Caco-2 (cell line): Measurements from ENCODE around the gene TDRD12. TPM values are rescaled to one million over a fixed set of nuclear protein-coding genes. Genes with fewer than 3 reads are reported as not detected.

Experiments used
- BruUV-seq: library from RNA; stranded (reverse); fragments of 400-500 nt; replicated peaks from 2 replicates; lab custom pipeline; 2021; lab: Mats Ljungman, UMichigan
- CTCF ChIA-PET: fragments of 300-600 bp; sonication (Branson Sonifier 250); formaldehyde crosslinking; loops from one replicate; lab custom pipeline; 2022; ENCODE audit warnings: antibody characterized with exemption; lab: Charles Lee
- POLR2A ChIA-PET: fragments of 300-600 bp; sonication (Branson Sonifier 250); formaldehyde crosslinking; loops from one replicate; lab custom pipeline; 2022; ENCODE audit warnings: antibody characterized with exemption; lab: Charles Lee
- DNase-seq, 2 experiments: peaks; one replicate each; pipeline versions ENCODE4 v3.0.0 to v3.0.0-alpha.2; 2020 to 2022
- H3K27me3 ChIP-seq: replicated peaks from 2 replicates; pipeline ENCODE4 v1.6.0; 2011; ENCODE audit warnings: low read length; ENCODE audit not compliant: control insufficient read depth, insufficient read depth
- H3K36me3 ChIP-seq: 2 replicates; pipeline ENCODE4 v1.5.1; 2011; ENCODE audit warnings: low read length; ENCODE audit not compliant: control insufficient read depth, insufficient read depth
- H3K4me1 ChIP-seq: fragments of 250-450 bp; sonication (Bioruptor Pico); 2 replicates; pipeline ENCODE4 v1.5.1; 2020; ENCODE audit warnings: mild to moderate bottlenecking
- H3K4me3 ChIP-seq: 2 replicates; pipeline ENCODE4 v1.5.1; 2011; ENCODE audit warnings: low read depth, mild to moderate bottlenecking, control low read depth, low read length
- H3K9me3 ChIP-seq: fragments of 250-450 bp; sonication (Bioruptor Pico); 2 replicates; pipeline ENCODE4 v1.5.1; 2020; ENCODE audit warnings: mild to moderate bottlenecking, moderate library complexity
- H3K27ac Mint-ChIP-seq: one replicate; pipeline ENCODE4 v1.8.0; 2022; ENCODE audit warnings: mixed read lengths; ENCODE audit not compliant: unreplicated experiment
- H3K27me3 Mint-ChIP-seq: one replicate; pipeline ENCODE4 v1.8.0; 2022; ENCODE audit warnings: mixed read lengths; ENCODE audit not compliant: insufficient read depth, unreplicated experiment
- H3K36me3 Mint-ChIP-seq: one replicate; pipeline ENCODE4 v1.8.0; 2022; ENCODE audit warnings: mild to moderate bottlenecking, mixed read lengths; ENCODE audit not compliant: insufficient read depth, unreplicated experiment
- H3K4me1 Mint-ChIP-seq: one replicate; pipeline ENCODE4 v1.8.0; 2022; ENCODE audit warnings: low read depth, mixed read lengths; ENCODE audit not compliant: unreplicated experiment
- H3K4me3 Mint-ChIP-seq: one replicate; pipeline ENCODE4 v1.8.0; 2022; ENCODE audit warnings: mild to moderate bottlenecking, moderate library complexity, mixed read lengths; ENCODE audit not compliant: unreplicated experiment
- H3K9me3 Mint-ChIP-seq: one replicate; pipeline ENCODE4 v1.8.0; 2022; ENCODE audit warnings: mixed read lengths; ENCODE audit not compliant: unreplicated experiment
- CTCF ChIP-seq, 2 experiments: fragments of 200-600 bp in 1 of 2; IDR thresholded peaks; 1 replicate in 1 of 2; 2 replicates in 1 of 2; pipeline versions ENCODE4 v1.5.1 to v1.8.0; 2011 to 2022; ENCODE audit warnings: antibody characterized with exemption in 1 of 2, control low read depth in 1 of 2, inconsistent platforms in 1 of 2, low read depth in 1 of 2, low read length in 1 of 2, mild to moderate bottlenecking in 1 of 2, moderate library complexity in 1 of 2; ENCODE audit not compliant: insufficient read depth in 1 of 2, severe bottlenecking in 1 of 2, unreplicated experiment in 1 of 2
- intact Hi-C: fragments of 100-400 bp; cut with micrococcal nuclease; formaldehyde crosslinking; loops from one replicate; pipeline ENCODE4 v1.10.0; 2022; ENCODE audit not compliant: unreplicated experiment
- total RNA-seq: library from RNA; stranded (reverse); gene quantifications from 2 replicates; pipeline ENCODE4 v1.2.3, GENCODE V29; 2022

The TDRD12 gene
- total RNA-seq, 1 experiment from 2014 or later, result 0.11 TPM

DNA sequence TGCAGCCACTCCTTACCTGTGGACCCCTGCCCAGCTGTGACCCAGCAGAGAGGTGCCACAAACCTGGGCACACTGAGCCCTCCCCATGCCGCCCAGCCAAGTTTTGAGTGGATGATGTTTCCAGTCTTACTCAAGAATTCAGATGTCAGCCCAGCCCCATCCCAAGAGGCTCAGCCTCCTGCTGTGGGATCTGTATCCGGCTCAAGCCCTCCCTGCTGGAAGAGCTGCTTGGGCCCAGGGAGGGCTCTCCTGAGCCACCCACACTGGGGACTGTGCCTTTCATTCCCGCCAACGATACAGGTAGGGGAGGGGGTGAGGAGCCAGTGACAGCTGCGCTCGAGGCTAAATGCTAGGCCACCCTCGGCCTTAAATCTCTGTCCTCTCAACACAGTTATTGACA, 155.9 kb downstream of the TDRD12 start:
- no peaks in the 10 kb centered on the region for H3K36me3 Mint-ChIP-seq
- DNase-seq, result no peak
- H3K27ac Mint-ChIP-seq, result no peak overlapping the region
- peaks cover 11% of the 10 kb centered on the region for H3K4me1 Mint-ChIP-seq
- H3K27me3 Mint-ChIP-seq, result no peaks in the 10 kb centered on the region
- no peaks in the 10 kb centered on the region for H3K36me3 ChIP-seq
- ChIA-PET POLR2A (no interaction called here), CTCF (no interaction called here)
- H3K27me3 ChIP-seq, result no peaks in the 10 kb centered on the region
- intact Hi-C loops, result no loop called here
- H3K4me3 ChIP-seq, result no peak overlapping the region
- BruUV-seq, result no TSS peak
- H3K4me3 Mint-ChIP-seq, result no peak overlapping the region
- no peaks in the 10 kb centered on the region for H3K9me3 ChIP-seq
- no peak for TF ChIP-seq CTCF (IDR thresholded peaks at IDR 0.05; ENCODE audit: insufficient read depth in 1 of 2, low read depth in 1 of 2, low read length in 1 of 2, severe bottlenecking in 1 of 2, unreplicated experiment in 1 of 2)
- H3K9me3 Mint-ChIP-seq, result no peaks in the 10 kb centered on the region
- peaks cover 7% of the 10 kb centered on the region for H3K4me1 ChIP-seq

GRCh38 chr19:32876236-32876918, 156.8 kb downstream of the TDRD12 start:
- POLR2A ChIA-PET, result no interaction called here
- no peaks in the 10 kb centered on the region for H3K27me3 ChIP-seq

DNA sequence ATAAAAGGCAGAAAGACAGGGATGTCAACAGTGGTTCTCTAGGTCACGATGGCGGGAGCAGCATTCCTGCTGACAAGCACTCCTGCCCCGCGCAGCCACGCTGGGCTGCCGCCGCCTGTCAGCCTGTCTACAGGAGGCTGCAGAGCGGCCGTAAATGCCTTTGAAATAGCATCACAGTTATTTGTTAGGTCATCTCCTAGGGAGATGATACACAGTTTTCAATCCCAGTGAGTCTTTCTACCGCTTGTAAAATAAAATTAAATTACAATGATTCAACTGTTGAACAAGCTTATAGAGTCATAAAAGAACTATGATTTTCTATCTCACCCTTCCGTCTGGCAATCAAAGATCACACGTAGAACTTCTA, 157.3 kb downstream of the TDRD12 start:
- intact Hi-C loops, result no loop called here
- peak in 1 of 2 experiments; percentile 59 for DNase-seq
- no peaks in the 10 kb centered on the region for H3K9me3 ChIP-seq

More at GRCh38 chr19:32876236-32876918, 156.8 kb downstream of the TDRD12 start:
- CTCF ChIA-PET, result no interaction called here
- Mint-ChIP-seq H3K27me3 (no peaks in the 10 kb centered on the region), H3K4me1 (peaks cover 11% of the 10 kb centered on the region), H3K9me3 (no peaks in the 10 kb centered on the region), H3K27ac (peak overlapping the region; percentile 57), H3K36me3 (no peaks in the 10 kb centered on the region), H3K4me3 (no peak overlapping the region)
- intact Hi-C loops, result no loop called here
- no peak overlapping the region for H3K4me3 ChIP-seq
- no TSS peak for BruUV-seq
- no peaks in the 10 kb centered on the region for H3K36me3 ChIP-seq
- H3K4me1 ChIP-seq, result no peaks in the 10 kb centered on the region; the same call in 1 of the 2 replicates
- DNase-seq, result no peak
- no peak for TF ChIP-seq CTCF (IDR thresholded peaks at IDR 0.05; ENCODE audit: insufficient read depth in 1 of 2, low read depth in 1 of 2, low read length in 1 of 2, severe bottlenecking in 1 of 2, unreplicated experiment in 1 of 2)
- no peaks in the 10 kb centered on the region for H3K9me3 ChIP-seq

More for the DNA sequence above, 157.3 kb downstream of the TDRD12 start:
- H3K9me3 Mint-ChIP-seq, result no peaks in the 10 kb centered on the region
- CTCF ChIA-PET, result no interaction called here
- BruUV-seq, result no TSS peak
- H3K4me3 Mint-ChIP-seq, result no peak overlapping the region
- Histone ChIP-seq H3K4me3 (no peak overlapping the region), H3K36me3 (no peaks in the 10 kb centered on the region), H3K27me3 (no peaks in the 10 kb centered on the region), H3K4me1 (no peaks in the 10 kb centered on the region; the same call in 1 of the 2 replicates)
- no peaks in the 10 kb centered on the region for H3K27me3 Mint-ChIP-seq
- H3K27ac Mint-ChIP-seq, result peak overlapping the region; percentile 57
- H3K4me1 Mint-ChIP-seq, result peaks cover 11% of the 10 kb centered on the region
- H3K36me3 Mint-ChIP-seq, result no peaks in the 10 kb centered on the region
- POLR2A ChIA-PET, result no interaction called here
- no peak for TF ChIP-seq CTCF (IDR thresholded peaks at IDR 0.05; ENCODE audit: insufficient read depth in 1 of 2, low read depth in 1 of 2, low read length in 1 of 2, severe bottlenecking in 1 of 2, unreplicated experiment in 1 of 2)

Other genes with a start within 250 kb of the TDRD12 start
- gene PDCD5, start 138.6 kb upstream of the TDRD12 start, total RNA-seq, result 219 TPM in 2 replicates
- gene ANKRD27, start 44.6 kb upstream of the TDRD12 start, total RNA-seq, result 53.9 and 54.3 TPM in 2 replicates
- gene RGS9BP, start 43.9 kb upstream of the TDRD12 start, total RNA-seq, result 0.75 and 1.0 TPM in 2 replicates
- gene NUDT19, start 27.9 kb upstream of the TDRD12 start, total RNA-seq, result 24.0 and 24.4 TPM in 2 replicates
- gene SLC7A9, start 150.0 kb downstream of the TDRD12 start, total RNA-seq, result 3.3 and 3.6 TPM in 2 replicates